ENCODE measurements around the gene SLCO3A1.
"Not testable (repeated sequence)": the region's sequence is repeated elsewhere in the genome, so short reads cannot be mapped to it uniquely, and the experiment has no call there.

Gene SLCO3A1

DNA sequence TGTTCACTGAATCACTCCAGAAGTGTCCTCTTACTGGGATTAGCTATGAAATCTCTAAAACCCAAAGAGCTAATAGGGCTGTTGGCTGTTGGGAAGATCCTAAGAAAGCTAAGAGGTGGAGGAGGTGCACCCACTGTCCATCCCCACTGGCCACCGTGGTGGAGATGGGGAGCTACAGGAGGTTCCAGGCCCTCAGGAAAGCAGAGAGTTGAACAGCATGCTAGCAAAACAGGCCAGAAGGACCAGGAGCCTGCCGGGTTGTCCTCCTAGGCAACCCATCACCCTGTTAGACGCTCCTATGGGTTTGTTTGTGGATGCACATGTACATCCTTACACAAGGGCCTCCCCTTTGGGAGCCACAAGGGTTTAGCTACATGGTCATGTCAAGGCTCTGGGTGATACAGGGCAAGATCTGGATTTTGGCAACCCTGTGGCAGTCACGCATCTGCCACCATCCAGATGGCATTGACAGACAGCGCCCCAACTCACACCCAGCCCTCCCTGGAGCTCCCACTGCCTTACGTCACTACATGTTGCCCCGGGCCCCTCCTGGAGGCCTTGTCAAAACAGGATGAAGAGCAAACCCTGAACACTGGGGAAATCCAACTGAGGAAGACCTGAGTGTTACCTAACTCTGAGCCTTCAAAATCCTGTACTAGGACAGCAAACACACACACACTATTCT lies 208.1 kb downstream of the SLCO3A1 start:
- DNase-seq (ENCODE audit: low spot score) = no peak
- TF ChIP-seq, protein P1, sequence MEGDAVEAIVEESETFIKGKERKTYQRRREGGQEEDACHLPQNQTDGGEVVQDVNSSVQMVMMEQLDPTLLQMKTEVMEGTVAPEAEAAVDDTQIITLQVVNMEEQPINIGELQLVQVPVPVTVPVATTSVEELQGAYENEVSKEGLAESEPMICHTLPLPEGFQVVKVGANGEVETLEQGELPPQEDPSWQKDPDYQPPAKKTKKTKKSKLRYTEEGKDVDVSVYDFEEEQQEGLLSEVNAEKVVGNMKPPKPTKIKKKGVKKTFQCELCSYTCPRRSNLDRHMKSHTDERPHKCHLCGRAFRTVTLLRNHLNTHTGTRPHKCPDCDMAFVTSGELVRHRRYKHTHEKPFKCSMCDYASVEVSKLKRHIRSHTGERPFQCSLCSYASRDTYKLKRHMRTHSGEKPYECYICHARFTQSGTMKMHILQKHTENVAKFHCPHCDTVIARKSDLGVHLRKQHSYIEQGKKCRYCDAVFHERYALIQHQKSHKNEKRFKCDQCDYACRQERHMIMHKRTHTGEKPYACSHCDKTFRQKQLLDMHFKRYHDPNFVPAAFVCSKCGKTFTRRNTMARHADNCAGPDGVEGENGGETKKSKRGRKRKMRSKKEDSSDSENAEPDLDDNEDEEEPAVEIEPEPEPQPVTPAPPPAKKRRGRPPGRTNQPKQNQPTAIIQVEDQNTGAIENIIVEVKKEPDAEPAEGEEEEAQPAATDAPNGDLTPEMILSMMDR (IDR thresholded peaks at IDR 0.05; ENCODE audit: extremely low read depth, insufficient read depth, missing control alignments) = no peak
- in situ Hi-C loops (cut with MboI; ENCODE audit: low pct_unique_long_range_greater_than_20kb, low sequenced_read_pairs, unreplicated experiment) = no loop called here

DNA sequence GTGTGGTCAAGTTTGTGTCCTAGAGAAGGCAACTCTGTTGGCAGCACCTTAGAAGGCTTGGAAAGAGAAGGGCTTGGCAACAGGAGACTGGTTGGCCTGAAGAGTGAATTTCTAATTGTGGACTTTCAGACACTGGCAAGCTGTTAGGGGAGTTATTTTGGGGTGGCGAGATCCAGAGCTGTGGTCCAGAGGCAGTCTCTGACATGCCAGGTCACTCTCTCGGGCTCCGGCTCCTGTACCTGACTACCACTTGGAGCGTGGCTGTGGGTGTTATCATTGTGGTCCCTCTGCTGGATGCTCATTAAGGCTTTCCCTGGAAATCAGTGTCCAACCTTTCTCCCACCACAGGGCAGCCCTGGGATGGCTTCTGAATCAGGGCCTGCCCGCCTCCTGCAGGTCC lies 209.0 kb downstream of the SLCO3A1 start:
- in situ Hi-C loops (cut with MboI; ENCODE audit: low pct_unique_long_range_greater_than_20kb, low sequenced_read_pairs, unreplicated experiment) = no loop called here
- DNase-seq (ENCODE audit: low spot score) = no peak
- TF ChIP-seq, protein P1 (IDR thresholded peaks at IDR 0.05; ENCODE audit: extremely low read depth, insufficient read depth, missing control alignments) = no peak

DNA sequence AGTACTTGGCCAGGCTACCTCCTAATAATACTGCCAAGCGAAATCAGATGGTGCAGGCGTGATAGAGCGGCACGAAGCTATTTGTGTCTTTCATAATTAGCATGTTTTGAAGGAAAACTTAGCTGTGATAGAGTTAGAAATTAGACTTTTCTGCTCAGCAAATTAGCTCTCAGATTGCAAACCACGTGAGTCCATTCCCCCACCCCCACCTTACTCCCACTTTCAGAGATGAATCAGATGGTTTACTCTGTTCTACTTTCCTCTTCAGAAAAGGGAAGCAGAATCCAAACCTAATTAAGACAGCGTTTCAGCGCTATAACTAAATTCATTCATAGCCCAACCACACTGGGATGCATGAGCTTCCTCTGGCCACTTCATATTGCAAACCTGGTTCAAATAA lies 214.6 kb downstream of the SLCO3A1 start:
- in situ Hi-C loops (cut with MboI; ENCODE audit: low pct_unique_long_range_greater_than_20kb, low sequenced_read_pairs, unreplicated experiment) = no loop called here
- DNase-seq (ENCODE audit: low spot score) = no peak

DNA sequence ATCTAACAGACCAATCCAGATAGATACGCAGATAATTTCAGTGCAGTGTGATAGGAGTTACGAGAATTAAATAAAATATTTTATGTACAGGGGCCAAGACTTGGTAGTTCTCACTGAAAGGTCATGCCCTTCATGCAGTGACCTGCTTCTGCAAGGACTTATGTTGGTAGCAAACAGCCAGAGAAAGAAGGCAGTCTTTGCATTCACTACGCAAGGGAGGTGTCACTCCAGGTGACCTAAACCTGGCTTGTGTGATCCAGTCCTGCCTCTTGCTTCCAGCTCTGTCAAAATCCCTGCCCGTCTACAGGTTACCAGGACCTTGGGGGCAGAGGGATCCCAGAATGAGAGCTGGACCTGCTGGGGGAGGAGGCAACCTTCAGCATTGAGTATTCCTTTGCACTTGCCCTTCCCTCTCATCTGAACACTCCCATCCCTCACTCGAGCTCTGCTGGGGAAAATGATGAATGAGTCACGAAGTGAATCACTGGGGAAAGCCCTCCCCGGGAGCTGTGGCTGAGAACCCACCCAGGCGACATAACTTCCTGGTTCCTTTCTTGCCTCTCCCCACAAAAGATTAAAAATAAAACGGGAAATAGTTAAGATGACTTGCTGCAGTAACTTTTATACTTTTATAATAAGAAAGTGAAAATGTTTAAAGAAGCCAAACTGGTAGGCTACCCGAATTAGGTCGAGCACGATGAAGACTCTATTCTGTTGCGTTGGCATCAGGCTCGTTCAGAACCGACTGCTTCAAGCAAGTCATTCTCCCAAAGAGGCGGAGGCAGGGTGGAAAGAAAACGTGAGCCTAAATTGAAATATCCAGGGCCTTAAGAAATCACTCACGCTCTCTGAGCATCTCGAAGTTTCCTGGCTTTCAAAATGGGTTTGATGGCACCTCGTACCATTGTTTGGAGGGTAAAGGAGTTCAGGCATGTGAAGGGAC lies 216.1 kb downstream of the SLCO3A1 start:
- in situ Hi-C loops (cut with MboI; ENCODE audit: low pct_unique_long_range_greater_than_20kb, low sequenced_read_pairs, unreplicated experiment) = no loop called here
- DNase-seq (ENCODE audit: low spot score) = no peak
- TF ChIP-seq, protein P1 (IDR thresholded peaks at IDR 0.05; ENCODE audit: extremely low read depth, insufficient read depth, missing control alignments) = no peak

More for the DNA sequence above, 214.6 kb downstream of the SLCO3A1 start:
- TF ChIP-seq, protein P1 (IDR thresholded peaks at IDR 0.05; ENCODE audit: extremely low read depth, insufficient read depth, missing control alignments) = no peak

DNA sequence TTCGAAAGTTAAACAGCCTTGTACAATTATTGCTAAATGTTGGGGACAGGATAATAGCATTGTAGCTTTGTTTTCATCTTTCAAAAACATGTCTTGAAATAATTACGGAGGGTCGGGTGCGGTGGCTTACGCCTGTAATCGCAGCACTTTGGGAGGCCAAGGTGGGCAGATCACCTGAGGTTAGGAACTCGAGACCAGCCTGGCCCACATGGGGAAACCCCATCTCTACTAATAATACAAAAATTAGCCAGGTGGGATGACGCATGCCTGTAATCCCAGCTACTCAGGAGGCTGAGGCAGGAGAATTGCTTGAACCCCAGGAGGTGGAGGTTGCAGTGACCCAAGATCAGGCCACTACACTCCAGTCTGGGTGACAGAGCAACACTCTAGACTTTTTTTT lies 216.7 kb downstream of the SLCO3A1 start:
- DNase-seq (ENCODE audit: low spot score); in situ Hi-C loops (cut with MboI; ENCODE audit: low pct_unique_long_range_greater_than_20kb, low sequenced_read_pairs, unreplicated experiment): not testable (repeated sequence)

DNA sequence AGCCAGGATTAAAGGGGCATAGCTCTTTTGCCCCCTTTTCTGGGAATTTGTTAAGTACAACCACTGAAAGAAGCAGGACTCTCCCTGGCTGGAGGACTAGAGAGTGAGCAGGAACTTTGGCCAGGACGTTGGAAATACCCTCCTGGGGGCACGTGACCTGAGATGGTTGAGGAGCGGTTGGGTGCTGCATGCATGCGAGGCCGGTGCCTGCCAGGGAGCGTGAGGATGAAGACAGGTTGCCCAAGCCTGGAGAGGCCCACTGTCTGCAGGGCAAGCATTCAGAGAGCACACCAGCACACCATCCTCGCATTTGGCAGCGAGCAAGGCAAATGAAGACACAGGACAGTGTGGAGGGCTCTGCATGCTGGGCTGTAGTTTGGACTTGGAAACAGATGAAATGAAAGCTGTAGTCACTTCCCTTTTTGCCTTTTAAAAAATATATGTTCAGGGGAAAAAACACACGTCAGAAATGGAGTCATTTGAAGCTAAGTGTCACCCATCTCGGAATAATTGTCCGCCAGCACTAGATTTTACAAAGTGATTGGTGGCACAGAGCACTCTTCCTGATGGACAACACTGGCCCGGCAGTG lies 217.6 kb downstream of the SLCO3A1 start:
- TF ChIP-seq, protein P1 (IDR thresholded peaks at IDR 0.05; ENCODE audit: extremely low read depth, insufficient read depth, missing control alignments) = no peak
- in situ Hi-C loops (cut with MboI; ENCODE audit: low pct_unique_long_range_greater_than_20kb, low sequenced_read_pairs, unreplicated experiment) = no loop called here
- no peak for DNase-seq (ENCODE audit: low spot score)

Measured in GM13977 (cell line).